NCI-H2107 treated with DMSO at 0.1 percent for 48 hours (cell line): Measurements from ENCODE around the gene SPSB1.
"Not testable (repeated sequence)": the region's sequence is repeated elsewhere in the genome, so short reads cannot be mapped to it uniquely, and the experiment has no call there.

Experiments
- DNase-seq: peaks from one replicate; lab custom pipeline; 2025; ENCODE audit not compliant: unreplicated experiment; lab: John Stamatoyannopoulos, UW

SPSB1 gene

DNA sequence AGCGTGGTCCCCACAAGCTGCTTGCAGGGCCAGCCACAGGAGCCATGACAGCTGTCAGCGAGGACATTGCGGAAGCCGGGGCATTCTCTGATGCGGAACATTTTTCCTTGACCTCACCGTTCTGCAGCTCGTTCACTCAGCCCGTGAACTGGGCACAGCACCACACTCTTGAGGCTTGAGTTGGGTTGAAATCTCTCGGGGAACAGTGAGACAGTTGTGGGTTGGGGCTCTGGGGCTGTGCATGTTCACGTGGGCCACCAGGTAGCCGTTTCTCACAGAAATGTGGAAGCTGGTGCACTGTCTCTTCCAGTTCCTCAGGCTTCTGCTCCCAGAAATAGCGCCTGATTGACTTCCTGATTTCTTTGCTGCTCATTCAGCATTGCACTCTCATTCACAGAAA, 69.8 kb downstream of the SPSB1 start:
- no peak for DNase-seq

DNA sequence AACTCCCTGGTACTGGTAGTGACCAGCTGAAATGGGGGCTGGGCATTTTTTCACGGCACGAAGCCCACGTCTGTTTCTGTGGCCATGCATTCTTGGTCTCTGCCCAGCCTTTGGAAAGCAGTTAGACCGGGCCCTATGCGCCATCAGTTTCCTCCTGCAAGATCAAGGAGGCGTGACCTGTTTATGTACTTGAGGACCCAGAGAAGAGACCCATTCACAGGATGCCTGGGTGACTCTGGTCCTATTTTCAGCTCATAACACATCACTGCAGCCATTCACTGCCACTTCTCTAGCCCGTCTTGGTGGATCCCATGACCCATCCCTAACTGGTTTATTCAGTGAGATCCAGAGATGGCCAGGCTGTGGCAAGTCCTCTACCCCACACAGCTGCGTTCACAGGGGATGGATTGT, 70.4 kb downstream of the SPSB1 start:
- no peak for DNase-seq

DNA sequence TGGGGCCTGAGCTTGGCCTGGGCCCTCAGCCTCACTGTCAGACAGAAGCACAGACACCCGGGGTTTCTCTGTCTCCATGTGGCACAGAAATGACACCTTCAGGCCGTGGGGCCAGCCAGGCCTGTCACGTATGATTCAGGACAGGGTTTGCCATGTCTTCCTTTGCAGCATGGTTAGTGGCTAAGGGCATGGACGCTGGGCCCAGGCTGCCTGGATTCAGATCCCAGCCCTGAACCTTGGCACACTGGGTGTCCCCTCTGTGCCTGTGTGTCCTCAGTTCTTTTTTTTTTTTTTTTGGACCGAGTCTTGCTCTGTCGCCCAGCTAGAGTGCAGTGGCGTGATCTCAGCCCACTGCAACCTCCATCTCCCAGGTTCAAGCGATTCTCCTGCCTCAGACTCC, 73.6 kb downstream of the SPSB1 start:
- no peak for DNase-seq

DNA sequence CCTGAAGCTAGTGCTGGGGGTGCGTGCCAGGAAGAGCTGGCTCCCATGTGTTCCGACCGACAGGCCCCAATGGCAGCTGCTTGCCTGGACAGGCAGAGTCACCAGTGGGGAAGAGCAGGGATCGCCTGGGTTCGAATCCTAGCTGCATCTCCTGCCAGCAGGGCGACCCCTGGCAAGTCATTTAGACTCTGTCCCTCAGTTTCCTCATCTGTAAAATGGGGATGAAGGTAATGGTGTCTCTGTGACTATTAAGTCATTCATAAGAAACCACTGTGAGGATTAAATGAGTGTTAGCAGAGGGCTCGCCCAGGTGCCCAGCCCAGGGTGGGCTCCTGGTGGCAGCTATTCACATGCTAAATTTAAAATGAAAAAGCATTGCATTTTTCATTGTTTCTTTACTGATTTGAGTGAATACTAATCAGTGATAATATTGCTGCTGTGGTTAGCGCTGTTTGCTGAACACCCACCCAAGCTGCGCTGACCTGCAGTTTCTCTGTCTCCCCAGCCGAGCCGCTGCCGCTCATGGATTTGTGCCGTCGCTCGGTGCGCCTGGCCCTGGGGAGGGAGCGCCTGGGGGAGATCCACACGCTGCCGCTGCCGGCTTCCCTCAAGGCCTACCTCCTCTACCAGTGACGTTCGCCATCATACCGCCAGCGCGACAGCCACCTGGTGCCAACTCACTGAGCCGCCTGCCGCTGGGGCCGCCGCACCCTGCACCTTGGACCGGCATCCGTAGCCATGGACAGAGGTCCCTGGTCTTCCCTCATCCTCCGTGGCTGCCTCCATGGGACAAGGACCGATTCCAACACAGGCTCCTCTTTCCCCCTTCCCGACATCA, 74.5 kb downstream of the SPSB1 start:
- DNase-seq = no peak

DNA sequence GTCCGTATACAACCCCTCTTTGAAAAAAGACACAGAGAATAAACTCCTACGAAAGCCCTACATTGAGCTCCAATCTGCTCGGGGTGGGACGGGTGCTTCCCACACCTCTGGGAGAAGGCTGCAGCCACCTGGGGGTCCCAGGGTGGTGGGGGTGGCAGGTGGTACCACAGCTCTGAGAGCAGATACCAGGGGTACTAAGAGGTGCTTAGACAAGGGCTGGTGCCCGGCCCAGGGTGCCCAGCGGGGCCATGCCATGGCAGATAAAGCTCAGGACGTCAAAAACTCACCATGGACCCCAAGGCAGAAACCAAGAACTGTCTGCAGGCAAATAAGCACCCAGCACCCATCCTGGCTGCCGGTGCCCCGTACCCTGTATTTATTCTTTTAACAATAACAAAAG, 75.1 kb downstream of the SPSB1 start:
- no peak for DNase-seq

DNA sequence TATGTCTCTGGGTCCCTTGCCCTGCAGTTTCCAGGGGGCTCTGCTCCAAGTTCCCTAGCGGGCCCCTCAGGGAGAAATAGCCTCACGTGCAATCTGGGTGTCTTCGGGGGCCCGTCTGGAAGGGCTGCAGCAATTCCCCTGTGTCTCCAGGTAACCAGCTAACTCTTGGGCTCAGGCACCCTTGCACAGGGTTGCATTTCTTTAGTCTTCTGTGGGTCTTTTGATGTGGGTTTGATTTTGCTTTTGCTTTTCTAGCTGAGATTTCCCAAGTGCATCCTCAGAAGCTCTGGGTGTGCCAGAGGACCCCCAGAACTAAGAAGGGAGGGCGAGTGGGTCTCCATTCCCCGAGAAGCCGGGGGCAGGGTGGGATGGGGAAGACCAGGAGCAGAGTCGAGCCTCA, 75.7 kb downstream of the SPSB1 start:
- DNase-seq = no peak

DNA sequence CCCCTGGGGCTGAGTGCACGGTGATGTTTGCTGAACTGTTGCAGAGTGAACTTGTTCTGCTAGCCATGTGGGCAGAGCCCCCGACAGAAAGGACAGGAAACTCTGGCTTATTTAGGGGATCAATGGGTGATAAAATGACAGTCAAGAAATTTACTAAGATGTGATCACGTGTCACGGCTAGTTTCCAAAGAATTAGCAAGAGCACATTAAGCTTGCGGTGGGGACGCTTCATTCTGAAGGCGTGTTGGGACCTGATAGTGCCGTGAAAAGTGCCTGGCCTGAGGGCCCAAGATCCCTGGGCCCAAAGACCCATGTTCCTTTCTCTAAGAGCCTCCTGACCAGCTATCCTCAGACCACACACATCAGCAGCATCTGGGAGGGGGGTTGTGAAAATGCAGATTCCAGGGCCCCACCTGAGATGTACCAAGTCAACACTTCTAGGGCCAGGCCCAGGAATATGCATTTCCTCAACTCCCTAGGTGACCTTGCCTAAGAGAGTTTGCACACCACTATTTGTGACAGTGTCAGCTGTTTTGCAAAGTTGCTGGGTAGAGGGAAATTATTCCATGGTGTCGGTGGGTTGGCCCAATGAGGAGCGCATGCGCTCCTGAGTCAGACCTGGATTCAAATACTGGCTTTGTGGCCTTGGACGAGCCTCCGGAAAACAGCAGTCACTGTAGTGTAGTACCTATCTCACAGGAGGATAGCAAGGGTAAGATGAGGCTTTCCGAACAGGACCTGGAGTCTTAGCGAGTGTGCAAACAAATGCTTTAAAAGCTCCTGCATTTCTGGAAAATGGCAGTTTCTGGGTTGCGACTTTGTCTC, 77.5 kb downstream of the SPSB1 start:
- DNase-seq = no peak

DNA sequence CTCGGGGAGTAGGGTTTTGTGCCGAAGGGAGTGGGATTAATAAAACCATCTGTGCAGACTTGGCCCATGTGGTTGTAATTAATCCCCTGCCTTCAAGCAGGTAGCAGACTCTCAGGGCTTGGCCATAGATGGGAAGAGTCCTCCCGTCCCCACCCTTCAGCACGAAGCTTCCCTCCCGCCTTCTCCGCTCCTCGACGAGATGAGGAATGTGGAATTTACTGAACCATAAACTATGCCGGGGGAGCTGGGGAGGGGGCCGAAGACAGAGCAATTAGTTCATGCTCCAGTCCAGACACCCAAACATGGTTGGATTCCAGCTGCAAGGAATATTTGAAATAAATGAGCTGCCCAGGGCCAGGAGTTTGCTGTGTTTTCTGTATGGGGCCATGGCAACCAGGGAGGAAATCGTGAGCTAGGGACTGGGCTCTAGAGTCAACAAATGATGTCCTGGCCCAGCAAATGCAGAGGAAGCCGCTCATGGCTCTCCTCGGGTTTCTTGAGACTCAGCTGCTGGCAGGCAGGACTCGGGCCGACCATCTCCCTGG, 78.8 kb downstream of the SPSB1 start:
- DNase-seq = no peak

DNA sequence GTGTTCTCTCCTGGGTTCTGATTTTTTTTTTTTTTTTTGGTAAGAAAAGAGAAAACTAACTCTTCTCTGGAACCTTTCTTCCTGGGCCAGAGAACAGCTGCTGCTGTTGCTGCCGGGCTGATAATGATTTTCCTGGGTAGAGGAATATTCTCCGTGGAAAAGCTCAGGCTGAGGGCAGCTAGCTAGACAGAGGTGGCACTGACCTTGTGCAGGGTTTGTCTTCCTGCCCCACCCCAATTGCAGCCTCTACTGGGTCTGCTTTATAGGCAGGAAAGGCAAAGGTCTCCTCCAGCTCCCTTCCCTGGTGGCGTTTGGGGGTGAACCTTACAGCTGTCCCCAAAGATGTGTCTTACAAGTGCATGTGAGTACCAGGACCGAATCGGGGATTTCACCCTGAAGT, 79.3 kb downstream of the SPSB1 start:
- DNase-seq = no peak

DNA sequence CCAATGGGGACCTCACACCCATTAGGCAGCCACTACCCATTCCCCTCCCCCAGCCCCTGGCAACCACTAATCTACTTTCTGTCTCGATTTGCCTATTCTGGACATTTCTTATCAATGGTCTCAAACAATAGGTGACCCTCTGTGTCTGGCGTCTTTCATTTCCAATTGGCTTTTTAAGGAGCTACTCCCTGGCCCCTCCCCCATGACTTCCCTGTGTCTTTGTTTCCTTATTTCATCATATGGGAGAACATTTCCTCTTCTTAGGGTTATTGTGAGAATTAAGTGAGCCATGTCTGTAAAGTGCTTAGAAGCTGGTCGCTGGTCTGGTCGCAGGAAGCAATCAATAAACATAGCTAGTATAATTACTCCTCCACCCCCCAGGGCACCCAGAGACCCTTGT, 80.9 kb downstream of the SPSB1 start:
- no peak for DNase-seq

DNA sequence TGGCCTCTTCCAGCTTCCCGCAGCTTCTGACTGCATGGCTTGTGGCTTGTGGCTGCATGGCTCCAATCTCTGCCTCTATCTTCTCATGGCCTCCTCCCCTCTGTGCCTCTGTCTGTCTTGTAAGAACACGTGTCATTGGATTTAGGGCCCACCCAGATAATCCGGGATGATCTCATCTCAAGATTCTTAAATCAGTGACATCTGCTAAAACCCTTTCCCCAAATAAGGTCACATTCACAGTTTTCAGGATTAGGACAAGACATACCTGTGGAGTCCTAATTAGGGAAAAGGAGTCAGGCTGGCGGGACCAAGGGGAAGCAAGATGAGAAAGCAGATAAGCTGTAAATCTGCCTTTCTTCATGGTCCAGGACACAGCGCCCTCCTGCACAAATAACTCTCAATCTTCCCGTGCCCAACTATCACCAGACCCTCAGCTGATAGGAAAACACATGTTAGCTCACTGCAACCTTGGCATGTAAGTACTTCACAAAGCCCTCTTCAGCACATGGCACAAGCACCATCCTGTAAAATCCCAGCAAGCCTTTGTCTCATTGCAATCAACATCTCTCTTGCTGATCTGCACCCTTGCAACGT, 82.2 kb downstream of the SPSB1 start:
- DNase-seq = no peak

DNA sequence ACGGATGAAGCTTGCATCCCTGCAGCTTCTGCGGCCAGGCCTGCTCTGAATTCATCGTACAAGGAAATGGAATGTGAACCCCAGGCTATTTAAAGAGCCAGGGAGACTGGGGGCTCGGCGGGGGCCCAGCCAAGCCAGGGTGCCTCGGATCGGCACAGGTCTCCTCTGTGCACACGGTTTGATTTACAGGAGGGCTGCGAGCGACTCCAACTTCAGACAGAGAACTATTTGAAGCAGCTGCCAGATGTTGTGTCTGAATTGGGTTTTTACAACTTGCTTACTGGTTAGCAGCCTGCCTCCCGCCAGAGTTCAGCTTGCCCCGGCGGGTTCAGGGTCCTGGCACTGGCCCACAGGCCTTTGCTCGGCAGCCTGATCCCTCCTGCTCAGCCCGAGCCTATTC, 83.2 kb downstream of the SPSB1 start:
- no peak for DNase-seq

DNA sequence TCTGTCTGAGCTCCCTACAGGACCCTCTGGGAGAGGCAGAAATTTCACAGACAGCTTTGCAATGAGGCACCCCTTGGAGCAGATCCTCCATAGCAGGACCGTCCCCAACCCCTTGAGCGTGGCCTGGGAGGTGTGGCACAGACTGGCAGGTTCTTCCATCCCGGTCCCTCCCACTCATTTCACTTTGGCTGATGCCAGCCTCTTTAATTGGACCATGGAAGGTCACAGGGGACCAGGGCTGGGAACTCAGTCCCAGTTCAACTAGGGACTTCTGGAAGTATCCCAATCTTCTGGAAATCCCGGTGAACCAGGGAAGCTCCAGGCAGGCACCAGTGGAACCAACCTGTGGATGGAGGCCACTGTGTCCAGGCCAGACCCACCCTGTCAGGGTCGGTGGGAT, 83.7 kb downstream of the SPSB1 start:
- no peak for DNase-seq

DNA sequence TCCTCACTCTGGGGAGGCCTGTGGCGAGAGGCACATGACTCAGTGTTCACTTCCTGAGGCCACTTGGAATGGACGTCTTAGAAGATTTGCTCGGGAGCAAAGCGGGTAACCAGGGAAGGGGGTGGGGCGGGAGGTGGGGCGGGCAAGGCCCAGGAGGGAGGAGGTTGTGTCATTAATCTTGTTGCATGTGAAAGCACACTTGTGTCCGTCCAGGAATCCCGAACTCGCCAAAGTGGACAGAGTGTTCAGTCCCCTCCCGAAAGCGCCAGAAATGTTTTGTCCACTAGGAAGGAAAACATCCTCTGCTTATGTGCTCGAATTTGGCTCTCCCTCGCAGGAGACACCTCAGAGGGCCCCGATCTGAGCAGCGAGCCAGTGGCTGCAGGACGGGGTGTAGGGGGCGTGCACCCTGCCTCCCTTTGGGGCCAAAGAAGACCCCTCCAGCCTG, 84.2 kb downstream of the SPSB1 start:
- DNase-seq = no peak

DNA sequence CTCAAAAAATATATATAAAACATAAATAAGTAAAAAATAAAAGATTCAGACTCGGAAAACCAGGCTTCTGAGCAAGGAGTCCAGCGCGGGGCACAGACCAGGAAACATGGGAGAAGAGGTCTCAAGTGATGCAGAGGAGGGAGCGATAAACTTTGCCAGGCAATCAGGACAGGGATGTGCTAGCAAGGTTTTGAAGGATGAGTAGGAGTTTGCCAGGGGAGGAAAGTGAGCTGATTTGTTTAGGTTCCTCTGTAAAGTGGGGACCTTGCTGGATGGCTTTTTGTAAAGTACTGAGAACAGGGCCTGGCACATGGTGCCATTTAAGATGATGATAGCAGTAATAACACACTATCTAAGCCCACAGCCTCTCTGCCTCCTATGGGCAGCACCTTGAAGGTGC, 86.1 kb downstream of the SPSB1 start:
- DNase-seq = no peak

DNA sequence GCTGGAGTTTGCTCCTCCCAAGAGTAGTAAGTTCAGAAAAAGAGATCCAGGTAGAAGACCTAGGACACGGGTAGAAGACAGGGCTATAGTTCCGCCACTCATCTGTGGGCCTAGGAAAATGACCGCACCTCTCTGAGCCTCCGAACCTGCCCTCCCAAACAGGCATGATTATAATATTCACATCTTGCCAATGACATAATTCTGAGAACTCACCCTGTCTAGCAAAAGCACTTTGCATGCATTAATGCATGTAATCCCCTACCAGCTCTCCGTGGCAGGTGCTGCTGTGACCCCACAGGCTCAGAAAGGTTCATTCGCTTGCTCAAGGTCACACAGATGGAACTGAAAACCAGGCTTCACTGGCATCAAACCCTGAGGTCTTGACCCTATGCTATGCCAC, 88.0 kb downstream of the SPSB1 start:
- DNase-seq = no peak

DNA sequence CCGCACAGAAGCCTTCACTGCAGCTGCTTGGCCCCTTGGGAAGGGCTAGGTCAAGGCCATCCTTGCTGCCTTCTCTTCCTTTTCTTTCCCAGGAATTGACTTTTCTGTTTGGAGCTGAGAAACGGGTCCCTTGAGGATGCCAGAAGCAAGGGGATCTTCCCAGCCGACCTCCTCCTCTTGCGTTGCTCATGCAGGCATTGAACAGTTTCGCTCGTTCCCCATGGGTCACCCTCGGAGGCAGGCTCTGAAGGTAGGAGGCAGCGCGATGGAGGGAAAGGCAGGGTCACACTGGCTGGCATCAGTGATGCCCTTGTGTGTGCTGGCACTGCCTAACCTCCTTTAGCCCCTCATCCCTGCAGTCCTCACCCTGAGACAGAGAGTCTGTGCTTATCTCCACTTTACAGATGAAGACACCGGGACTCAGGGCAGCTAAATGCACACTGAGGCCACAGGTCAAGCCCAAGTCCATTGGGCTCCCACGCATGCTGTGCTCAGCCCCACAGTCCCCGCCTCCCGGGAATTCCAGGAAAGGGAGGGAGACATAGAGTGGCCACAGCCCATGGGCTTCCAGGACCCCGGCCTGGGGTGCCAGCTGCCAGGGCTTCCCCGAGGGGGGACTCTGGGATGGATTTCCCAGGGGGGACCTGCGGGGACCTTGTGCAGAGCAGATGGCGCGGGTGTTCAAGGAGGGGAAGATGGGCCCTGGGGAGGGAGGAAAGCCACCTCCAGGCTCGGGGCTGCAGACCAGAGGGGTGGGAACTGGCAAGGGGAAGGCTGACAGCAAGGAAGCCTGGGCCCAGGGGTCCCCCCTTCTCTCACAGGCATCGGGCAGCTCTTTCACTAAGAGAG, 90.2 kb downstream of the SPSB1 start:
- DNase-seq = no peak

DNA sequence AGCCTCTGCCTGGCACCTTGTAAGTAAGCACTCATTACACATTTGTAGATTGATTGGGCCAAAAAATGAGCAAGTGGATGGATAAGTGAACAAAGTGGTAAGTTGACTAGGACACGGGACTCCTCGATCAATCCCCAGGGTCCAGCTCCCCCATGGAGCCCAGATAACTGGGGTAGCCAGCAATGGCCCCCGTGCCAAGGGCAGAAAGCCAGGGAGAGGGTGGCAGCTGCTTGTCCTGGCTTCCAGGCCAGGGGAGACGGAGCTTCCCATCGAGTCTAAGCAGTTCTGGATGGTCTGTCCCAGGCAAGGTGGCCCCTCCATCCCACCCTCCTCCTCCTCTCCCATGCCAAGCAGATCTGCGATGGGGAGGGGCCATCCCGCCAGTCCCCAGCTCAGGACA, 91.4 kb downstream of the SPSB1 start:
- DNase-seq = no peak

DNA sequence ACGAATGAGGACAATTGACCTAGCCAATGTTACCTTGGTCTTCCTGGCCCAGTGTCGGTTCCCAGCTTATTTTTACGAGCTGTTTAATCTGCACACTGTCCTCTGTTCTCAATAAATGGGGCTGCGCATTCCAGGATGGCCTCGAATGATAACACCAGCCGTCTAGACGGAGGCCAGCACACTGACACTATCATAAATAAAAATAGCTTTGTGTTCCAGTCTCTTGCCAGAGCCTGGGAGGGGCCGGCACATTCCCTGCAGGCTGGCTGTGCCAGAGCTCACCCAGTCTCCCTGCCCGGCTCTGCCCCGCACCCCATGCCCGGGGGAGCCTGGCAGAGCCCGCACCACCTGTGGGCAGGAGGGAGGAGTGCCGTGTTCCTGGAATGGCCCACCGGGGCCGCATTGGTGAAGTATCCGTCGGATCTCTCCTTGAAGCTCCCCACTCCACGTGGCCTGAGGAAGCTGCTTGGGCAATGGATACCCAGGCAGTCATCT, 92.1 kb downstream of the SPSB1 start:
- no peak for DNase-seq

DNA sequence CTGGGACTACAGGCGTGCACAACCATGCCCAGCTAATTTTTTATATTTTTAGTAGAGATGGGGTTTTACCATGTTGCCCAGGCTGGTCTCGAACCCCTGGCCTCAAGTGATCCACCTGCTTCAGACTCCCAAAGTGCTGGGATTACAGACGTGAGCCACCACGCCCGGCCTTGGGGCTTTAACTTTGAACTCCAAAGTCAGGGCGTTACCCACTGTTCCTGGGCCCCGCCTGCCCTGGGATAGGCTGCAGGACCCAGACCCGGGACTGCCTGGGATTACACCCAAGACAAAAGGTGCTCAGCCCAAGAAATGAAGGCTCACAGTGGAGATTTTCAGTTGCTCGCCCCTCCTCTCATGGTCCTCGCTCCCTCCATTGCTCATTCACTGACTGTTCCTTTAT, 92.7 kb downstream of the SPSB1 start:
- not testable (repeated sequence) for DNase-seq
